HepG2 (cell line): ENCODE data around the gene KIRREL2.

Experiments used
- EZH2 ChIP-seq: conservative IDR thresholded peaks from 2 replicates; pipeline ENCODE4 v1.6.1; 2012; ENCODE audit warnings: mild to moderate bottlenecking, low read depth, low read length, moderate library complexity
- NPAS2 ChIP-seq: sonication (generic); formaldehyde crosslinking; IDR thresholded peaks from 2 replicates; pipeline ENCODE4 v1.8.0; 2022; ENCODE audit warnings: mild to moderate bottlenecking, missing genetic modification reagents, borderline replicate concordance
- POLR2AphosphoS5 ChIP-seq: IDR thresholded peaks from 2 replicates; pipeline ENCODE4 v1.6.1; 2012; ENCODE audit warnings: low read depth, low read length
- RAD21 ChIP-seq: fragments of 450-650 bp; formaldehyde crosslinking; IDR thresholded peaks from 2 replicates; pipeline ENCODE4 v1.5.0; 2020; ENCODE audit warnings: mild to moderate bottlenecking
- SIX1 ChIP-seq: sonication (generic); formaldehyde crosslinking; IDR thresholded peaks from 2 replicates; pipeline ENCODE4 v1.4.0; 2020; ENCODE audit warnings: missing genetic modification reagents, borderline replicate concordance
- YY1 ChIP-seq: IDR thresholded peaks from 2 replicates; pipeline ENCODE4 v1.6.1; 2011; ENCODE audit warnings: low read length, low read depth, moderate library complexity, mild to moderate bottlenecking; ENCODE audit not compliant: insufficient read depth, insufficient replicate concordance
- ZNF460 ChIP-seq: sonication (generic); formaldehyde crosslinking; IDR thresholded peaks from 2 replicates; pipeline ENCODE4 v1.5.1; 2020; ENCODE audit warnings: missing genetic modification reagents, mild to moderate bottlenecking, borderline replicate concordance
- TF ChIP-seq, protein P1 (sequence below): IDR thresholded peaks from 2 replicates; pipeline ENCODE4 v1.6.1; 2016; ENCODE audit warnings: low read depth, borderline replicate concordance

DNA sequence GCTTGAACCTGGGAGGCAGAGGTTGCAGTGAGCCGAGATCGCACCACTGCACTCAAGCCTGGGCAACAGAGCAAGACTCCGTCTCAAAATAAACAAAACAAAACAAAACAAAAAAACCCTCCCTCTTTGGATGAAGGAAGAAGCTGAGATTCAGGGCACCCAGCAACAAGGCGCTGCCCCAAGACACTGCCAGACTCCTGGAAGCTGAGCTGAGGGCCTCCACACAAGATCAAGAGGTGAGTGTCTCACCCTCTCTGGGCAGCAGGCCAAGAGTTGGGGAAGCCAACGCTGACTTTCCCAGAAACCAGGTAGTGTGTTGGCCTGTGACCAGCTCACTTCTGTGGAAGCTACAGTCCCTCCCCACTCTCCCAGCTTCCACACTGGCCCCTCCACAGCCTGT, 55.1 kb downstream of the KIRREL2 start:
- TF ChIP-seq YY1 (no peak), EZH2 (no peak), RAD21 (CRISPR knock-in tag) (no peak), ZNF460 (CRISPR knock-in tag) (no peak), POLR2AphosphoS5 (no peak), SIX1 (CRISPR knock-in tag) (no peak), NPAS2 (CRISPR knock-in tag) (no peak)
- TF ChIP-seq, protein P1, sequence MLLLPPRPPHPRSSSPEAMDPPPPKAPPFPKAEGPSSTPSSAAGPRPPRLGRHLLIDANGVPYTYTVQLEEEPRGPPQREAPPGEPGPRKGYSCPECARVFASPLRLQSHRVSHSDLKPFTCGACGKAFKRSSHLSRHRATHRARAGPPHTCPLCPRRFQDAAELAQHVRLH: no peak
